Stimulated activated CD4-positive, alpha-beta T cell treated with anti-CD3 and anti-CD28 coated beads, Interleukin-15, amount 100 ng/mL, for 24 hours (primary cell): ENCODE data around the gene TTC7B.

Experiments used
- DNase-seq: peaks from one replicate; pipeline ENCODE4 v3.0.0-alpha.2; 2020

The TTC7B gene

GRCh38 chr14:90665321-90666000, 150.8 kb downstream of the TTC7B start:
- DNase-seq: no peak

- no peak for DNase-seq
Measured at GRCh38 chr14:90664911-90665310, 151.3 kb downstream of the TTC7B start.

DNA sequence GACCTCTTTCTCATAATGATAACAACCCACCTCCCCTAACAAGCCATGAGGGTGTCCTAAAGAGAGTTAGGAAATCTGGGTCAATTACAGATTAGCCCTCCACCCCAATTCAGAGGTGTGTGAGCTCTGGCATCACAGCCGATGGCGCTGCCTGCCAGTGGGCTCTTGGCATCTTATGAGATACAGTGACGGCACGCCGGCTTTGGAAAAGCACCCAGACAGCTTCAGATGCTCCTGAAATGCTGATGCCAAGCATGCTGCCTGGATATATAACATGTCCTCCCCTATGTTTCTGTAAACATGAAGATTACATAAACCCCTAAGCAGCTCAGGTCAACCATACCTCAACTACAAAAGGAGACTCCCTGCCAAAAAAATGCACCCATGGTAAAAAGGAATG, 152.6 kb downstream of the TTC7B start:
- DNase-seq: no peak

- DNase-seq: no peak
Measured at GRCh38 chr14:90663140-90663539, 153.1 kb downstream of the TTC7B start.

DNA sequence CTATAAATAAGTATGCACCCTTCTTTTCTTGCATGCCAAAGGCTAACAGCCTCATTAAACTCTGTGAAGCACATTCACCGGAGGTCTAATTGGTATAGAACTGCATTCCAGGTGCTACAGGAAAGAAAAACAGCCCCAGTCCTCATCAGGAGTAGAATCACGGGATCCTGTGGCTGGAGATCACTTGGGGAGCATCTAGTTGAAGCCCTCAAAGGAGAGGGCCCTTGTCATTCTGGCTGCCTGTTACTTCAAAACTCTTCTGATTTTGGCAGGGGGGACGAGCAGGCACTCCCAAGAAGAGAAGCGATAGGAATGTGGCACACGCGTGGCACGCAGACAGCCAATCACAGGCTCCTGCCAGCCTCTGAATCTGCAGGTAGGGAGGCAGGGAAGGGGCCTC, 154.4 kb downstream of the TTC7B start:
- no peak for DNase-seq

DNA sequence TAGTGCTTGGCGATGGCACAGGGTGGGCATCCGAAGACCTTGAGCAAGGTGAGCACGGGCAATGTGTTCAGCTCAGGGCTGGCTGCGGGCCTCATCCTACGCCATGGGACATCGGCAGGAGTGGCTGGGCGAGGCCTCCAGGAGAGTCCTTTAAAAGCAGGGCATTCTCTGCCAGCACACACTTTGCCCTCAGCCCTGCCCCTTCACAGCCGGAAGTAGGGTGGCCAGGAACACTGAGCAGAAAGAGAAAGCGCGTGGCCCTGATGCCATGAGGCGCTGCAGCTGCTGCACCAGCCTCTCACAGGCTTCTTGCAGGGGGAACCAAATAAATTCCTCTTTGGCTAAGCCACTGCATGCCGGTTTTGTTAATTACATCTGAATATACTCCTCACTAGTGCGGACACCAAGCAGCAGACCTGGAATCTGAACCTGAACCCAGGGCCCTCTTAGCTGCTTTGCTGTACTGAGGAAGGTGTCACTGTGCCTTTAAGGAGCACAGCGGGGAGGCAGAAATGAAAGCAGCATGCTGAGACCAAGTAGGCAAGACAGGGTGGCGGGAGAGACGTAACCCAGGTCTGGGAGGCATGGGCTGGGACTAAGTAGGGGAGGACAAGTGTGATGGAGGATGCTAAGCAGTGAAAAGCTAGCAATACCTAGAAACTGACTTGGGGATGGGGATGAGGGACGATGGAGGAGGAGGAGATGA, 155.2 kb downstream of the TTC7B start:
- DNase-seq: no peak

GRCh38 chr14:90659156-90659555, 157.1 kb downstream of the TTC7B start:
- no peak for DNase-seq

DNA sequence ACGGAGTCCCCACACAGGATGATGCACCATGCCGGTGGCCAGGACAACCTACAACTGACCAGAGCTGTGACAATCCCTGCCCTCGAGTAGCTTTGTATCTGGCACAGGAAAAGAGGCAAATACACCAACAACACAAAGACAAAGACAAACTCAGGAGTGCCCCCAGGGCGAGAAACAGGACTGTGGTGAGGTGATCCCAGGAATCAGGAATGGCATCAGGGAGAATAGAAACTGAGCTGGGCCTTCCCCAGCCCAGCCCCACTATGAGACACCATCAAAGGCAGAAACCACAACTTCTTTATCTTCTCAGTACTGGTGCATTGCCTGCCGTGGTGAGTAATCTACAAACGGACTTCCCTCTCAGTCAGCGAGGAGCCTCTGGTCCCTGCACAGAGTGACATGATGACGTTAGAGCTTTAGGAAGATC, 157.7 kb downstream of the TTC7B start:
- peak; percentile 39 for DNase-seq

DNA sequence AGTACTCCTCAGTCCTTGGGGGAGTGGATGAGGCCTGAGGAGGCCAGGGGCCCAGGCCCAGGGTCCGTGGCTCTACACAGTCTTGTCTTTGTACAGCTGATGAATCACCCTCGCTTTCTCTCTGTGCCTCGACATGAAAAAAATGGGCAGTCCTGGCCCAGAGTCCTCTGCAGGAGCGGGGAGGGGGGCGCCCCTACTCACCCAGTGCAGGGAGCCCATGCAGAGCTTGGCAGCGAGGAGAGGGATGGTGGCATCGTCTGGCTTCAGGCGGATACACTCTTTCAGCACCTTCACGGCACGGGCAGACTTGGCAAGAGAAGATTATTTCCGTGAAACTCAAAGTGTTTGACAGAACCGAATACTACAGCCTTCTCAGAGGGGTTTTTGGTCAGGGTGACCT, 159.3 kb downstream of the TTC7B start:
- DNase-seq: no peak

- no peak for DNase-seq
Measured at GRCh38 chr14:90655829-90656228, 160.4 kb downstream of the TTC7B start.

DNA sequence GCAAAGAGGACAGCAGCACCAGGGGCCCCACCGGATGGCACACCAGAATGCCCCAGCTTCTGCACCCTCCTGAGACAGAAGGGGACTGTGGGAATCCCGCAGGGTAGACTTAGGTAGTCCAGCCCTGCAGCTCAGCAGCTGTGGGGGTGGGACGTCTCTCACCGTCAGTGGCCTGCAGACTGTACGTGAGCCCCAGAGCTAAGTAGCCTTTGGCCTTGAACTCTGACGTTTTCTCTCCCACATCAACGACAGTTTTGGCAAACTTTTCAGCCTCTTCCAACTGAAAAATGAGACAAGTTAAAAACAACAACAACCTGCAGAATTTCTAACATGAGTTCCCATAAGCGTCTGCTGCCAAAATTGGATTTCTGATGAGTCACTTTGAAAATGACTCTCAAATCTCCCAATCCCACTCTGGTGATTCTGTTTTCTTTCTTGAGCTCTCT, 161.4 kb downstream of the TTC7B start:
- DNase-seq: no peak

- no peak for DNase-seq
Measured at GRCh38 chr14:90652626-90653025, 163.6 kb downstream of the TTC7B start.

DNA sequence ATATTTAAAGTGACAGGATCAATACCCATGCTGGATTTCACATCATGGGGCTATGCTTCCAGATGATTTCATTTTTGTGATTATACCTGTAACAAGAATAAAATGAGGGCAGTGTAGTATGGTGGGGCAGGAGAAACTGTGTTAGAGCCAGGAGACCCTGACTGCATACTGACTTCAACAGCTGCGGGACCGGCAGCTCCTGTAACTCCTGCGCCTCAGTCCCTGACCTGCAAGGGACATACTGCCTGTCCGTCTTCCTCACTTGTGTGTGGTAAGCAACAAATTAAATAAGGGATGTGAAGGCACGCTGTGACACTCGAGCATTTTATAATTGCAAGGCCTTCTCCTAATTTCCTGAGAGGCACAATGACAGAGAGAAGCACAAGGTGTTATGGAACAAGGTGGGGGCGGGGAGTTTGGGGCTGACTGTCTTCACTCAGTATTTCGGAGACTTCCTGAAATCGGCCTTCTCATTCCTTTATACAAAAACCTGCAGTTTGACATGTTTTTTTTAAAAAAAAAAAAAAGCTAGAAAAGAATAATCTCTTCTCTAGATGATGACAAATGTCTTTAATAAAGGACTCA, 164.2 kb downstream of the TTC7B start:
- no peak for DNase-seq

GRCh38 chr14:90651271-90651804, 164.9 kb downstream of the TTC7B start:
- DNase-seq: no peak

DNA sequence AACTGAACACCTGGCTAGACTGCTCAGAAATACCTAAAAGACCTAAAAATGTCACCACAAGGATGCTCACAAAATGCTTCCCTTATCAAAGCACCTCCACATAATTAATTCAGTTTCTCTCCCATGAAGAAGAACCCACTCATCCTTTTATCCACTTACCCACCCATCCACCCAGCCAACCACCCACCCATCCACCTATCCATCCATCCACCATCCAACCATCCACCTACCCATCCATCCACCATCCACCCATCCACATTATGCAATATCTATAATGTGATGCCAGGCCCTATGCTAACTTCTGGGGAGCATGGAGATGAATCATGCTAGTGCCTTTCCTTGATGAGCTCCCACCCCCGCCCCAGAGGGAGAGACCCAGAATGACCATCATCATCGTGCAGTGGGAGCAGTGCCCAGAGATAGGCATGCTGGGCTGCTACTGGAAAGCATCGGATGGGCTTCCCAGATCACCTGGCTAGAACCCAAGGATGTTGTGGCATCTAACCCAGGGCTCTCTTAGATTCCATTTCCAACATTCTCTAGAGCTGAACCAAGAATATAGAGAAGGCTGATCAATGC, 166.6 kb downstream of the TTC7B start:
- DNase-seq: no peak

GRCh38 chr14:90649083-90649482, 167.1 kb downstream of the TTC7B start:
- DNase-seq: no peak

- no peak for DNase-seq
Measured at GRCh38 chr14:90648421-90648820, 167.8 kb downstream of the TTC7B start.

GRCh38 chr14:90647473-90648005, 168.7 kb downstream of the TTC7B start:
- no peak for DNase-seq

- DNase-seq: no peak
Measured at GRCh38 chr14:90645842-90646443, 170.3 kb downstream of the TTC7B start.

DNA sequence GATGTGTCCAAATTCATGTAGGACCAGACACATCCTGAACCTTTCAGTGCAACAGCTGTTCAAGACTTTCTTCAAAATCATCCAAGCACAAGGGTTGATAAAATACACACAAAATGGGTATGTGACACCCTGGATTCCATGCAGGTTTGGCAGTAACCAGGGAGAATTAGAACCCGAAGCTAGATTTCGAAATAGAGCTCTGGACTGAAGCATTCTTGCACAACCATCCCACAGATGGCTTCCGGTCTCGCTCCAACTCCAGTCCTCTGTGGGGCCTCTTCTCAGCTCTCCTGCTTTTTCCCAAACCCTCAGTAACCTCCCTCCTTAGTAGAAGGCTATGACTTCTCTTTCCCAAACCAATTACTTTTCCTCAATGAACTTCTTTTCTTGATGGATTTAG, 171.3 kb downstream of the TTC7B start:
- no peak for DNase-seq

DNA sequence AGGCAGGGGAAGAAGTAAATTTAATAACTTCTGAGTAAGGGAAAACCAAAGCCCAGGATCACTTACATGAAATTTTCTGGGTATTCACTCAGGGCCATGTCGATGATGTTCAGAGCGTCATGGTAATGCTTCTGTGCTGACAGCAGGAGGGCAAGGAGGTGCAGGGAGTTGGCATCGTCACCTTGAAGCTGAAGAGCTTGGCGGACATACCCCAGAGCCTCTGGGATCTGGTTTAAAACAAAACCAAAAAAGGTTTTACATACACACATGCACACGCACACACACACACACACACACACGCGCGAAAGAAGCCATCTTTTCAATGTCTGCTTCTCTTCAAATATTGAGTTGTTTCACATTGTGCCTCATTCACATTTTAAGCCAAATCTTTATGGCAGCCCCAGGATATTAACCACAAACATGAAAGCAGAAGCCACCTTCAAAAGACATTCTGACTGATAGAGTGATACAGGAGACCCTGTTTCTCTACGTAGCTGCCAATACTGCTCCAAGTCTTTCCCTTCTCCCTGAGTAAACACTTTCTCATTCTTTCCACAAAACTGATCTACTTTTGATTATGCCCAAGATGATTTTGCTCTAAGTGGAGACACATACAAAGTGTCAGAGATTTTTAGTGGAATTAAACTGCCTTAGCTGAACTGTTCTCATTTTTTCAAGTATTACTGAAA, 172.1 kb downstream of the TTC7B start:
- DNase-seq: no peak

DNA sequence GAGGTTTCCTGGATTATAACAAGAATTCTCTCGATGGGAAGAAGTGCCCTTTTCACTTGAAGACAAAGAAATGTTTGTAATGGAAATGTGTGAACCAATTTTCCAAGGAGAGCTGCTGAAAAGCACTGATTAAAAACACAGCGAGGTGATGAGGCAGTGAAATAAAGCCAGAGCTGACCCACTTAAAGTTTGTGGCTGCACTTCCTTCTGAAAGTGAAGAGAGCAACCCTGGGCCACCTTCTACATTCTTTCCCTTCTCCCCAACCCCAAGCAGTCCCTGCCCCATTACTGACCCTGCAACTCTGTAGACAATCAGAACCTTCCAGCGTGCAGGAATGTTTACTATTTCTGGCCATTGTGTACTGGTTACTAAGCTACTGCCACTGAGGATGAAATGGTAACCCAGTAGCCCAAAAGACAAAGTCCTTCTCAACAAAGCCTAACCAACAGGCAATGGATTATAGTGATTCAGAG, 173.9 kb downstream of the TTC7B start:
- DNase-seq: no peak
